BJ (cell line): ENCODE data around the gene NES. TPM values are rescaled to one million over a fixed set of nuclear protein-coding genes. Genes with fewer than 3 reads are reported as not detected.

Source experiments
- CTCF ChIA-PET: fragments of 350-600 bp; formaldehyde crosslinking; extraction: SDS; loops from one replicate; lab custom pipeline; 2021; ENCODE audit warnings: antibody characterized with exemption, inconsistent platforms; lab: Yijun Ruan, JAX
- POLR2A ChIA-PET: fragments of 300-600 bp; sonication (Branson Sonifier 250); formaldehyde crosslinking; extraction: SDS; loops from one replicate; lab custom pipeline; 2021; ENCODE audit warnings: antibody characterized with exemption; lab: Charles Lee
- DNase-seq: peaks from one replicate; pipeline ENCODE4 v3.0.0-alpha.2; 2011; ENCODE audit warnings: low read depth
- H3K27me3 ChIP-seq: 2 replicates; pipeline ENCODE4 v1.6.0; 2011; ENCODE audit warnings: low read length; ENCODE audit not compliant: control insufficient read depth, insufficient read depth
- H3K36me3 ChIP-seq: 2 replicates; pipeline ENCODE4 v1.5.1; 2011; ENCODE audit warnings: low read length; ENCODE audit not compliant: control insufficient read depth, insufficient read depth
- H3K4me3 ChIP-seq: 2 replicates; pipeline ENCODE4 v1.5.1; 2011; ENCODE audit warnings: low read depth, mild to moderate bottlenecking, control low read depth, low read length
- CTCF ChIP-seq: IDR thresholded peaks from 2 replicates; pipeline ENCODE4 v1.5.1; 2011; ENCODE audit warnings: low read depth, mild to moderate bottlenecking, control low read depth, inconsistent platforms, low read length, moderate library complexity; ENCODE audit not compliant: insufficient read depth
- polyA plus RNA-seq: library from polyadenylated mRNA; depleted of rRNA; stranded (reverse); fragments of >200 nt; gene quantifications from 2 replicates; pipeline ENCODE4 v1.2.3, GENCODE V29; 2011

Gene NES
- polyA plus RNA-seq, 1 experiment: 17.5 TPM

- ChIA-PET POLR2A (no interaction called here), CTCF (interaction anchor here (0.7 to 18.8 kb wide), 5 partner anchors 9 to 126 kb away, joined by 3 to 548 read pairs (median 4); partner anchors contain the start of gene NES)
- TF ChIP-seq CTCF: no peak
These were observed 9.1 kb downstream of the NES start for GRCh38 chr1:156667968-156668709.

GRCh38 chr1:156667610-156667967, 9.6 kb downstream of the NES start:
- no peak for TF ChIP-seq CTCF
- POLR2A ChIA-PET: no interaction called here
- H3K36me3 ChIP-seq: peaks cover 3% of the 10 kb centered on the region
- H3K27me3 ChIP-seq: no peaks in the 10 kb centered on the region
- H3K4me3 ChIP-seq: no peak overlapping the region
- DNase-seq: no peak
- CTCF ChIA-PET: interaction anchor here (0.7 to 18.8 kb wide), 5 partner anchors 8 to 127 kb away, joined by 3 to 548 read pairs (median 4); partner anchors contain the start of gene NES

More at GRCh38 chr1:156667968-156668709, 9.1 kb downstream of the NES start:
- H3K4me3 ChIP-seq: no peak overlapping the region
- H3K27me3 ChIP-seq: no peaks in the 10 kb centered on the region
- H3K36me3 ChIP-seq: peaks cover 5% of the 10 kb centered on the region
- no peak for DNase-seq

- Histone ChIP-seq H3K36me3 (peaks cover 1% of the 10 kb centered on the region; the same call in 1 of the 2 replicates), H3K4me3 (no peak overlapping the region), H3K27me3 (no peaks in the 10 kb centered on the region)
- no peak for DNase-seq
- no peak for TF ChIP-seq CTCF
- POLR2A ChIA-PET: no interaction called here
- CTCF ChIA-PET: interaction anchor here (1.0 to 18.8 kb wide), 4 partner anchors 7 to 59 kb away, joined by 3 to 548 read pairs (median 4); partner anchors contain the start of gene NES
These were observed 10.2 kb downstream of the NES start for GRCh38 chr1:156666862-156667609.

GRCh38 chr1:156665539-156665938, 11.7 kb downstream of the NES start:
- POLR2A ChIA-PET: no interaction called here
- CTCF ChIA-PET: interaction anchor here (1.1 to 18.8 kb wide), 4 partner anchors 9 to 57 kb away, joined by 3 to 548 read pairs (median 6); partner anchors contain the start of gene NES
- 0 out of 2 replicates have a peak, but pooled peaks cover 1% of the 10 kb centered on the region for H3K36me3 ChIP-seq
- no peaks in the 10 kb centered on the region for H3K27me3 ChIP-seq
- DNase-seq: no peak
- no peak overlapping the region for H3K4me3 ChIP-seq
- TF ChIP-seq CTCF: no peak

GRCh38 chr1:156664767-156665411, 12.3 kb downstream of the NES start:
- 0 out of 2 replicates have a peak, but pooled peaks cover 1% of the 10 kb centered on the region for H3K36me3 ChIP-seq
- H3K4me3 ChIP-seq: no peak overlapping the region
- DNase-seq: no peak
- ChIA-PET POLR2A (interaction anchor here (0.9 kb wide), 1 partner anchor 12 kb away, joined by 6 read pairs; the partner anchor contains the start of gene NES), CTCF (interaction anchor here (1.2 to 18.8 kb wide), 5 partner anchors 8 to 62 kb away, joined by 3 to 548 read pairs (median 4); partner anchors contain the start of gene NES)
- no peak for TF ChIP-seq CTCF
- no peaks in the 10 kb centered on the region for H3K27me3 ChIP-seq
